IPS DF 4.7 (cell line): ENCODE results near the gene NXPH4.

Experiments used
- DNase-seq: peaks from one replicate; pipeline ENCODE4 v3.0.0-alpha.2; 2013; ENCODE audit warnings: low spot score; ENCODE audit errors: extremely low read depth

Gene NXPH4

DNA sequence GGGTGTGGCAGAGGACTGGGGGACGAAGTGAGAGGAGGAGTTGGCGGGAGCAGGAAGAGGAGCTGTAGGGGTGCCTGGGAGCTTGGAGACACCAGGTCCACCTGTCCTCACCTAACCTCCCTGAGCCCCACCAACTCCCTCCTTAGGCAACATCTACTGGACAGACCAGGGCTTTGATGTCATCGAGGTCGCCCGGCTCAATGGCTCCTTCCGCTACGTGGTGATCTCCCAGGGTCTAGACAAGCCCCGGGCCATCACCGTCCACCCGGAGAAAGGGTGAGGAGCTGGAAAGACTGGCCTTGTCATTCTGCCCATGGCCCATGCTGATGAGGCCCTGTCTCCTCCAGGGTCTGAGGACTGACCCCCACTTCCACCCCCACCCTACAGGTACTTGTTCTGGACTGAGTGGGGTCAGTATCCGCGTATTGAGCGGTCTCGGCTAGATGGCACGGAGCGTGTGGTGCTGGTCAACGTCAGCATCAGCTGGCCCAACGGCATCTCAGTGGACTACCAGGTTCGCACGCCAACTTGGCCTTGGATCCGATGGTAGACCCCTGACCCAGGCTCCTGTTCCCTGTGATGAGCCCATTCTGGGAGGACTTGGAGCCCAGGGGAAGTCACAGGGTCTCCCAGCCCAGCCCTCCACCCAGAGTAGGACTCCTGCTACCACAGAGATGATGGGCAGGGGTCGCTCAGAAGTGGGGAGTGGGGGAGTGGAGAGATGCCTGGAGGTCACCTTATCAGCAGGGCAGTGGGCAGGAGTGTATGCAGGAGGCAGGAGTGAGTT is 32.5 kb upstream of the NXPH4 start:
- no peak for DNase-seq

DNA sequence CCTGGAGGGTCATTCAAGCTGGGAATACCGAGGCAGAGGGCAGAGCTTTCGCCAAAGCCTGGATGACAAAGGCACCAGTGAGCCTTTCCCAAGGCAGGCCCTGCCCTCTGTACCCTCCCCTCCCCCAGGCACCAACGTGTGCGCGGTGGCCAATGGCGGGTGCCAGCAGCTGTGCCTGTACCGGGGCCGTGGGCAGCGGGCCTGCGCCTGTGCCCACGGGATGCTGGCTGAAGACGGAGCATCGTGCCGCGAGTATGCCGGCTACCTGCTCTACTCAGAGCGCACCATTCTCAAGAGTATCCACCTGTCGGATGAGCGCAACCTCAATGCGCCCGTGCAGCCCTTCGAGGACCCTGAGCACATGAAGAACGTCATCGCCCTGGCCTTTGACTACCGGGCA is 31.2 kb upstream of the NXPH4 start:
- DNase-seq = no peak

DNA sequence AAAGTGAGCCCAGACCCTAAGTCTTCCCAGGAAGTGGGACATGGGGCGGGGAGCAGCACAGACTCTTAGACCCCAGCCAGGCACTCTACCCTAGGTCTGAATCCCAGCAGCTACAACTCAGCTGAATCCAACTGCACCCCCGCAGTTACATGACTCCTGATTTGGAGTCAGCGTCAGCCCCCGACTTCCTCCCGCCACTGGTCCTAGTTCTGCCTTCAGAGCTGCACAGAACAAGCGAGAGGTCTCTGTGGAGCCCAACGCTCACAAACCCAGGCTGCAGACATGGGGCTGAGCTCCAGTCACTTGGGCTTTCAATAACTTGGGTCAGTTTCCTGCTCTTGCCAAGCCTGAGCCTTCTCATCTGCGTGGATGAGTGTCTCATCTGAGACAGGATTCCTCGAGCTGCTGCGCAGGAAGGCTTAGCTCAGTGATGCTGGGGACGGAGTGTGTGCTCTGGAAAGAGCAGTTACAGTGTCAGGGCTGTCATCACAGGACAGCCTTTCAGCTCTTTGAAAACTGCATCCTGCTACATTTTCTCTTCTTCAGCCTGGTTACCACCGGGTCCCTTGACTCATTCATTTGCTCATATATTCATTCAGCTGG is 30.6 kb upstream of the NXPH4 start:
- no peak for DNase-seq

DNA sequence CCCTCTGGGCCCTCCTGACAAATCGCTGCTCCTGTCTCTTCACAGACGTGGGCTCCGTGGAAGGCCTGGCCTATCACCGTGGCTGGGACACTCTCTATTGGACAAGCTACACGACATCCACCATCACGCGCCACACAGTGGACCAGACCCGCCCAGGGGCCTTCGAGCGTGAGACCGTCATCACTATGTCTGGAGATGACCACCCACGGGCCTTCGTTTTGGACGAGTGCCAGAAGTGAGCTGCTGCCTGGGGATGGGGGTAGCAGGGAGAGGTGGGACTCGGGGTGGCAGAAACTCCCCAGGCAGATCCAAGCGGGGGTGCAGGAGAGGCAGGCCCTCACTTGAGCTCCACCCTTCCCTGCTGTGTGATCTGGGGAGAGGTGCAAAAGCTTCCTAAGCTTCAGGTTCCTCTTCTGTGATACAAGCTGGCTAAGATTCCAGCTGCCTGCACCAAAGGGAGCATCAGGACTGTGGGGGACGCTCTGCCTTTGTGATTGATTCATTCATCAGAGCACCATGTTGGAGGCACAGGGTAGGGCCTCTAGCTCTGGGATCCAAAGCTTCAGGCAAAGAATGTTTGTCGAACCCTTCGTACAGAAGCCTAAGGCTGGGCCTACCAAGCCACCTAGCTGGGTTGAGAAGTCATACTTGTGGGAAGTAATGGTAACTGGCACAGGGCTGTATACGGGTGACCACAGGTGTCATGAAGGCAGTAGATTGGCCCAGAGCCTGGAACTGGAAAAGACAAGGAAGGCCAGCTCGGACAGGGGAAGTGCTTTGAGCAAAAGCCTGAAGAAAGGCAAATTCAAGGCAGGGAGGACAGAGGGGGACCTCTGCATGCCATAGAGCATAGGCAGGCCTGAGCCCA is 29.1 kb upstream of the NXPH4 start:
- DNase-seq = no peak

DNA sequence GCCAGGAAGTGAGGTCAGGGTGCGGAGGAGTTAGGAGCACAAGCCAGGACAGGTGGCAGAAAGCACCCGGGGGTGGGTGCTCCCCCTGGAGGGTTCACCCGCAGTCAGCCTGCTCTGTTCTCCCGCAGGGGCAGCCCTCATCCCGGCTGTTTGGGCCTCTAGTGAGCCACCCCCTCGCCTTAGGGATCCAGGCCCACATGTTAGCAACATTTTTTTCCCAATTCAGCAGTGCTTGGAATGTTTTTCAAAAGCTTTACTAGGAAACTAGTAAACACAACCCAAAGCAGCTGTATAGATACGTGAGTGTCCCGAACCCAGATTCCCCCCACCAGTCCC is 28.5 kb upstream of the NXPH4 start:
- DNase-seq = no peak

DNA sequence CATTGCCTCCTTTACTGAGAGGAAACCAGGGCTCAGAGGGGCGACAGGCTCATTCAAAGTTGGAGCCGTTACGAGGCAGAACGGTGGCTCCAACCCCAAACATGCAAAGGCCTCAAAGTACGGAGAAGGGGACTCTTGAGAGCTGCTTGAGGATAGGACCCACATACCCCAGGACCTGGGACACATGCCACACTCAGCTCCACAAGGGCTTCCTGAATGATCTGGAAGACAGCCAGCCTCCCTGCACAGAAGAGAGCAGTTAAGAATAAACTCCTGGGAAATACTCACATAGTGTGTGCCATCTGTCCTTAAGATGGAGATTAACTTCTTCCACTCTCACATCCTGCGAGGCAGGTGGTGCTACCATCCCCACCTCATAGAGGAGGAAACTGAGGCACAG is 26.6 kb upstream of the NXPH4 start:
- no peak for DNase-seq

DNA sequence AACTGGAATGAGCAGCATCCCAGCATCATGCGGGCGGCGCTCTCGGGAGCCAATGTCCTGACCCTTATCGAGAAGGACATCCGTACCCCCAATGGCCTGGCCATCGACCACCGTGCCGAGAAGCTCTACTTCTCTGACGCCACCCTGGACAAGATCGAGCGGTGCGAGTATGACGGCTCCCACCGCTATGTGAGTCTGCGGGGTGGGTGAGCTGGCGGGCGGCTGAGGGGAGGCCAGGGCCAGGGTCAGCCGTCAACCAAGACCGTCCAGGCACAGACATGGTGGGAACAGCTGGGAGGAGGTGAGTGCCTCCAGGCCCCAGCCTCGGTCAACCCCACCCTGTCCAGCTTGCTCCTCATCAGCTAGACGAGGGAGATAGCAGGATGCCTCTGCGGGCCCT is 25.8 kb upstream of the NXPH4 start:
- no peak for DNase-seq

DNA sequence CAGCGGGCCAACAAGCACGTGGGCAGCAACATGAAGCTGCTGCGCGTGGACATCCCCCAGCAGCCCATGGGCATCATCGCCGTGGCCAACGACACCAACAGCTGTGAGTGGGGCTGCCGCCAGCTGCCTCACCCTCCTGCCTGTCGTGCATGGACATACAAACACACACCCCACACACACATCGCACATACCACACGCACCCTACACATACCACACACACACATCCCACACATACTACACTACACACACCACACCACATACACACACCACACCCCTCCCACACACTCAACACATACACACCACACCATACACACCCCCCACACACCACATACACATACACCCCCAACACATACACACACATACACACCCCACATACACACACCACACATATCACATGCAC is 25.2 kb upstream of the NXPH4 start:
- DNase-seq = no peak

DNA sequence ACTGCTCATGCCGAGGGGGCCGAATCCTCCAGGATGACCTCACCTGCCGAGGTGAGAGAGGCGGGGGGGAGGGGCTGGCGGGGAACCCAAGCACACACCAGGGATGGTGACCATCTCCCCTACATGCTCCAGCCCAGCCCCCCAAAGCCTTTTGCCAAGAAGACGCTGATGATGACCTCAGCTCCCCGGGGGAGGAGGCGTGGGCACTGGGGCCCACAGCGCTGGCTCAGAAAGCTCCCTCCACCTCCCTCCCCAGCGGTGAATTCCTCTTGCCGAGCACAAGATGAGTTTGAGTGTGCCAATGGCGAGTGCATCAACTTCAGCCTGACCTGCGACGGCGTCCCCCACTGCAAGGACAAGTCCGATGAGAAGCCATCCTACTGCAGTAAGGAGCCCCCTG is 23.7 kb upstream of the NXPH4 start:
- no peak for DNase-seq

DNA sequence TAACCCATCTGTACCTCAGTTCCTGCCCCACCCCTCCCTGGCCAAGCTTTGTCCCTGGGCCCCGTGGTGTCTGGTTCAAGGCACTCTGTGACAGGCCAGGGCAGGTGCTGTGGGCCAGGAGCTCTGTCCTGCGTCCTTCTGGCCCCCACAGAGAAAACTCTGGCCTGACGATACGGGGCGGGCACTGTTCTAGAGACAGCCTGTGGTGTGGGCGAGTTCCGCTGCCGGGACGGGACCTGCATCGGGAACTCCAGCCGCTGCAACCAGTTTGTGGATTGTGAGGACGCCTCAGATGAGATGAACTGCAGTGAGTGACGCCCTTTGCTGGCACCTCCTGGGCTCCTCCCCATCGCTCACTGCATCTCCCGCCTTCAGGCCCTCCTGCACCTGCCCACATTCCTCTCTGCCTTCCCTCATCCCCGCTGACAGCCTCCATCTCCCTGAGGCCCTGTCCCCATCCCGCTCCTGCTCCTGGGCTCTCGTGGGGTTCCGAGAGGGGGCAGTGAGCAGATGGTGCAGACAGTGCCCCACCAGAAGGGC is 22.8 kb upstream of the NXPH4 start:
- no peak for DNase-seq

DNA sequence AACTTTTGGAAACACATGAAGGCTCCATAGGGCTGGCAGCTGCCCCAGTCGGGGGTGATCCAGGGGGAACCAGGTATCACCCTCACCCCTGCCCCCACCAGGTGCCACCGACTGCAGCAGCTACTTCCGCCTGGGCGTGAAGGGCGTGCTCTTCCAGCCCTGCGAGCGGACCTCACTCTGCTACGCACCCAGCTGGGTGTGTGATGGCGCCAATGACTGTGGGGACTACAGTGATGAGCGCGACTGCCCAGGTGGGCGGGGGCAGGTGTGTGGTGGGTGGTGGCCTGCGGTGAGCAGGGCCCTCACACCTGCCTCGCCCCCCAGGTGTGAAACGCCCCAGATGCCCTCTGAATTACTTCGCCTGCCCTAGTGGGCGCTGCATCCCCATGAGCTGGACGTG is 22.3 kb upstream of the NXPH4 start:
- DNase-seq = no peak

DNA sequence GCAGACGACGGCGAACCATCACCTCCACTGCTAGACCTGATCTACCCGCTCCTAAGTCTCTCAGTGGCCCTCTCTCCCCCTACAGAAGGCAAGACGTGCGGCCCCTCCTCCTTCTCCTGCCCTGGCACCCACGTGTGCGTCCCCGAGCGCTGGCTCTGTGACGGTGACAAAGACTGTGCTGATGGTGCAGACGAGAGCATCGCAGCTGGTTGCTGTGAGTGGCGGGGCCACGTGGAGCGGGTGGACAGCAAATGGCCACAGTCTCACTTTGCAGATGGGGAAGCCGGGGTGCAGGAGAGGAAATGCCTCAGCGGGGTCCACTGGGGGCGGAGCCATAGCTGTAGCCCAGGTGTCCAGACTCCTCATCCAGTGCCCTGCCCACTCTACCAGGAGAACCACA is 21.4 kb upstream of the NXPH4 start:
- no peak for DNase-seq

DNA sequence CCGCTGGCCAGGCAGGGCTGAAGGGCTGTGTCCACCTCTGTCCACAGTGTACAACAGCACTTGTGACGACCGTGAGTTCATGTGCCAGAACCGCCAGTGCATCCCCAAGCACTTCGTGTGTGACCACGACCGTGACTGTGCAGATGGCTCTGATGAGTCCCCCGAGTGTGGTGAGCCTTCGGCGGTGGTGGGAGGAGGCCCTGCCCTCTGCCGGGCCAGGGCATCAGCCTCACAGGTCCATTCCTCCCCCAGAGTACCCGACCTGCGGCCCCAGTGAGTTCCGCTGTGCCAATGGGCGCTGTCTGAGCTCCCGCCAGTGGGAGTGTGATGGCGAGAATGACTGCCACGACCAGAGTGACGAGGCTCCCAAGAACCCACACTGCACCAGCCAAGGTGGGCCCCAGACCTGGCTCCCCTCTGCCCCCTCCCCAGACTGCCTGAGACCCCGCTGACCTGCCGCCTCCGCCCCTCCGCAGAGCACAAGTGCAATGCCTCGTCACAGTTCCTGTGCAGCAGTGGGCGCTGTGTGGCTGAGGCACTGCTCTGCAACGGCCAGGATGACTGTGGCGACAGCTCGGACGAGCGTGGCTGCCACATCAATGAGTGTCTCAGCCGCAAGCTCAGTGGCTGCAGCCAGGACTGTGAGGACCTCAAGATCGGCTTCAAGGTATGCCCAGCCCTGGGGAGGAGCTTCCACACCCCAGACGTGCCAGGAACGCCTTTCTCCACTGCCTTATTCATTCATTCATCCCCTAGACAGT is 20.8 kb upstream of the NXPH4 start:
- no peak for DNase-seq

DNA sequence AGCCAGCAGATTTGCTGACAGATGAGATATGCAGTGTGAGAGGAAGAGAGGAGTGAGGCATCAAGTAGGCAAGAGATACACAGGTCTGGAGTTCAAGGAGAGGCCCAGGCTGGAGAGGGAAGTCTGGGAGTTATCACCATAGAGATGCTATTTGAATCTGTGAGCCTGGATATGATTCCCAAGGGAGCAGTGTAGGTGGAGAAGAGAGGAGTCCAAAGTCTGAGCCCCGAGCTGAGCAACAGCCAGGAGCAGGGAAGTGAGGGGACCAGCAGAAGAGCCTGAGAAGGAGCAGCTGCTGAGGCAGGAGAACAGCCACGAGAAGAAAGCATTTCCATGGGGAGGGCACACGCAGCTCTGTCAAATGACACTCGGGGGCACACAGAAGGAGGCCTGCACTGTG is 20.2 kb upstream of the NXPH4 start:
- DNase-seq = no peak

DNA sequence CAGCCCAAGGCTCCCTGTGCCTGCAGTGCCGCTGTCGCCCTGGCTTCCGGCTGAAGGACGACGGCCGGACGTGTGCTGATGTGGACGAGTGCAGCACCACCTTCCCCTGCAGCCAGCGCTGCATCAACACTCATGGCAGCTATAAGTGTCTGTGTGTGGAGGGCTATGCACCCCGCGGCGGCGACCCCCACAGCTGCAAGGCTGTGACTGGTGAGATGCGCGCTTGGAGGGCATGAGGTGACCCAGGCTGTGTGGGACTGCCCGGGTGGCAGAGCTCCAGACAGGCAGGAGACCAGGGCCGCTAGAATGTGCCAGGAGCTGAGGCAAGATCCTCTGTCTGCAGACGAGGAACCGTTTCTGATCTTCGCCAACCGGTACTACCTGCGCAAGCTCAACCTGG is 19.6 kb upstream of the NXPH4 start:
- no peak for DNase-seq

DNA sequence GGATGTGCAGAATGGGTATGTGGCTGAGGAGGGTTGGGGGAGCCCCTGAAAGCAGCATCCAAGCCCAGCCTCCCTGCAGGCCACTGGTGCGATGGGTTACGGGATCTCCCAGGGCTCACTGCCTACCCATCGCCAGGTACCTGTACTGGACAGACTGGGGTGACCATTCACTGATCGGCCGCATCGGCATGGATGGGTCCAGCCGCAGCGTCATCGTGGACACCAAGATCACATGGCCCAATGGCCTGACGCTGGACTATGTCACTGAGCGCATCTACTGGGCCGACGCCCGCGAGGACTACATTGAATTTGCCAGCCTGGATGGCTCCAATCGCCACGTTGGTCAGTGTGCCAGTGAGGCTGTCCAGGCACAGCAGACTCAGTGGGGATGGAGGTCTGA is 18.3 kb upstream of the NXPH4 start:
- no peak for DNase-seq

DNA sequence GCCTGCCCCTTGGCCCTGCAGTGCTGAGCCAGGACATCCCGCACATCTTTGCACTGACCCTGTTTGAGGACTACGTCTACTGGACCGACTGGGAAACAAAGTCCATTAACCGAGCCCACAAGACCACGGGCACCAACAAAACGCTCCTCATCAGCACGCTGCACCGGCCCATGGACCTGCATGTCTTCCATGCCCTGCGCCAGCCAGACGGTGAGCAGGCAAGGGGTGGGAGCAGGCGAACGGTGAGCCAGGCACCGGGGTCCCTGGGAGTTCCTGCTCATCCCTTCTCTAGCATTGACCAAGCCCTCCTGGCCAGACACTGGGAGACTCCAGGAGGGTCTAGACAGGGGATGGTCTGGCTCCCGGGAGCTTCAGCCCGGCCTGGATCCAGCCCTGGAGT is 17.4 kb upstream of the NXPH4 start:
- no peak for DNase-seq

DNA sequence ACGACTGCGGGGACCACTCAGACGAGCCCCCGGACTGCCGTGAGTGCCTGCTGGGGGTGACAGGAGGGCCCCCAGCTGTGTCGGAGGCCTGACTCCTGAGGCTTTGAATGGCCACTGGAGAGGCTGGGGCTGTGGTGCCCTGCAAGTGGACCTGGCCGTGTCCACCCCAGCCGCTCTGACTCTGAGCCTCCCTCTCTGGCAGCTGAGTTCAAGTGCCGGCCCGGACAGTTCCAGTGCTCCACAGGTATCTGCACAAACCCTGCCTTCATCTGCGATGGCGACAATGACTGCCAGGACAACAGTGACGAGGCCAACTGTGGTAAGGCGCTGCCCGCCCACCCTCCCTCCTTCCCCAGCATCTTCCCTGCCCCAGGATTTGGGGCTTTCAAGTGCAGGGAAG is 16.1 kb upstream of the NXPH4 start:
- no peak for DNase-seq

DNA sequence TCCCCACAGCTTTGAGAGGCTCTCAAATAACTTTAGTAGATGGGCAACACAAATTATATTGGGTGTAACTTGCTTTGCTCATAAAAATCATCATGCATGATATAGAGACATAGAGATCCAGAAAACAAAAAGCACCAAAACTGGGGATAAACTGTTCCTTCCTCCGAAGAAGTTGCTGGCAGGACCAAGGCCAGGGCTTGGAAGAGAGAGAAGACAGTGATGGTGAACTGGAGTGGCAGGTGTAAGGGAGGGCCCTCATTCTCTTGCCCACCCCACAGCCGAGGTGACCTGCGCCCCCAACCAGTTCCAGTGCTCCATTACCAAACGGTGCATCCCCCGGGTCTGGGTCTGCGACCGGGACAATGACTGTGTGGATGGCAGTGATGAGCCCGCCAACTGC is 15.4 kb upstream of the NXPH4 start:
- no peak for DNase-seq

DNA sequence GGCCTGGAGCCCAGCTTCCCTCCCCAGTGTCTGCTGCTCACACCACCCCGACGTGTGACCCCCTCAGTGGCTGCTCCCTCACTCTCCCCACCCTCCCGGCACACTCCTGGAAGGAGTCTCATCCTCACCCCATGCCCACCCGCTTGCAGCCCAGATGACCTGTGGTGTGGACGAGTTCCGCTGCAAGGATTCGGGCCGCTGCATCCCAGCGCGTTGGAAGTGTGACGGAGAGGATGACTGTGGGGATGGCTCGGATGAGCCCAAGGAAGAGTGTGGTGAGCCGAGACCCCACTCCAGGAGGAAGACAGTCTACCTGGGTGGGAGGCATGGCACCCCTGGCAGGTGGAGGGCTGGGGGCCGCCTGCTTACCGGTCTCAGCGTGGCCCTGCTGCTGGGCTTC is 15.0 kb upstream of the NXPH4 start:
- DNase-seq = no peak

DNA sequence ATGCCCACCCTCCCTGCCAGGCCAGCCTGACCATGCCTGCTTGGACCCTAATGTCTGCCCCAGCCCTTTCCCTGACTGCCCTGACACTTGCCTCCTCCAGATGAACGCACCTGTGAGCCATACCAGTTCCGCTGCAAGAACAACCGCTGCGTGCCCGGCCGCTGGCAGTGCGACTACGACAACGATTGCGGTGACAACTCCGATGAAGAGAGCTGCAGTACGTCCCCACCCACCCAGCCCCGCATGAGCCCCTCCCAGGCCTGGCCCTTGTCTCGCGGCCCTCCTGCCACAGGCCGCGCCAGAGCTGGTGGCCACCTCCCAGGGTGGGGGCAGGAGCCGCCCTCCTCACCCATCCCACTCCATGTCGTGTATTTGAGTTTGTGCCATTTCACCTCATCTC is 14.3 kb upstream of the NXPH4 start:
- DNase-seq = no peak

DNA sequence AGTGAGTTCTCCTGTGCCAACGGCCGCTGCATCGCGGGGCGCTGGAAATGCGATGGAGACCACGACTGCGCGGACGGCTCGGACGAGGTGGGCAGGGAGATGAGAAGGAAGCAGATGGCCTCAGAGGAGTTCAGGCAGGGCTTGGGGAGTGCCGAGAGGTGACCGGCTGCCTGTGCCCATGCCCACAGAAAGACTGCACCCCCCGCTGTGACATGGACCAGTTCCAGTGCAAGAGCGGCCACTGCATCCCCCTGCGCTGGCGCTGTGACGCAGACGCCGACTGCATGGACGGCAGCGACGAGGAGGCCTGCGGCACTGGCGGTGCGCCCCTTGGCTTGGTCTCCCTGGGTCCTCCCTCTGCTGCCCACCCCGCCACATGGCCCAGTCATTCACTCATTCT is 13.4 kb upstream of the NXPH4 start:
- no peak for DNase-seq
